Neural crest cell (in vitro differentiated cells): Measurements from ENCODE around the gene SPRN. TPM values are rescaled to one million over a fixed set of nuclear protein-coding genes. Genes with fewer than 3 reads are reported as not detected.
"Not testable (repeated sequence)": the region's sequence is repeated elsewhere in the genome, so short reads cannot be mapped to it uniquely, and the experiment has no call there.

Experiments
- DNase-seq: peaks from one replicate; pipeline ENCODE4 v3.0.0; 2021; ENCODE audit warnings: low read depth, mixed read lengths, low spot score
- H3K27ac Mint-ChIP-seq: one replicate; pipeline ENCODE4 v1.8.0; 2021; ENCODE audit warnings: mild to moderate bottlenecking, mixed read lengths; ENCODE audit not compliant: unreplicated experiment
- H3K27me3 Mint-ChIP-seq: 2 replicates; pipeline ENCODE4 v1.8.0; 2021; ENCODE audit warnings: low read depth, mild to moderate bottlenecking, mixed read lengths
- H3K36me3 Mint-ChIP-seq: 2 replicates; pipeline ENCODE4 v1.8.0; 2021; ENCODE audit warnings: low read depth, mild to moderate bottlenecking, mixed read lengths
- H3K4me1 Mint-ChIP-seq: 2 replicates; pipeline ENCODE4 v1.8.0; 2021; ENCODE audit warnings: mixed read lengths
- H3K4me3 Mint-ChIP-seq: one replicate; pipeline ENCODE4 v1.8.0; 2021; ENCODE audit warnings: mild to moderate bottlenecking, mixed read lengths
- H3K9me3 Mint-ChIP-seq: 2 replicates; pipeline ENCODE4 v1.8.0; 2021; ENCODE audit warnings: mixed read lengths
- total RNA-seq: library from RNA; stranded (reverse); gene quantifications from 2 replicates; pipeline ENCODE4 v1.2.1, GENCODE V29; 2021
- TF ChIP-seq, protein P1 (sequence below): fragments of 200-600 bp; sonication (generic); conservative IDR thresholded peaks from 2 replicates; pipeline ENCODE4 v1.5.0; 2021; ENCODE audit warnings: antibody characterized with exemption, mild to moderate bottlenecking

The SPRN gene
- total RNA-seq, 1 donor from 2014 or later = 0.37 TPM

DNA sequence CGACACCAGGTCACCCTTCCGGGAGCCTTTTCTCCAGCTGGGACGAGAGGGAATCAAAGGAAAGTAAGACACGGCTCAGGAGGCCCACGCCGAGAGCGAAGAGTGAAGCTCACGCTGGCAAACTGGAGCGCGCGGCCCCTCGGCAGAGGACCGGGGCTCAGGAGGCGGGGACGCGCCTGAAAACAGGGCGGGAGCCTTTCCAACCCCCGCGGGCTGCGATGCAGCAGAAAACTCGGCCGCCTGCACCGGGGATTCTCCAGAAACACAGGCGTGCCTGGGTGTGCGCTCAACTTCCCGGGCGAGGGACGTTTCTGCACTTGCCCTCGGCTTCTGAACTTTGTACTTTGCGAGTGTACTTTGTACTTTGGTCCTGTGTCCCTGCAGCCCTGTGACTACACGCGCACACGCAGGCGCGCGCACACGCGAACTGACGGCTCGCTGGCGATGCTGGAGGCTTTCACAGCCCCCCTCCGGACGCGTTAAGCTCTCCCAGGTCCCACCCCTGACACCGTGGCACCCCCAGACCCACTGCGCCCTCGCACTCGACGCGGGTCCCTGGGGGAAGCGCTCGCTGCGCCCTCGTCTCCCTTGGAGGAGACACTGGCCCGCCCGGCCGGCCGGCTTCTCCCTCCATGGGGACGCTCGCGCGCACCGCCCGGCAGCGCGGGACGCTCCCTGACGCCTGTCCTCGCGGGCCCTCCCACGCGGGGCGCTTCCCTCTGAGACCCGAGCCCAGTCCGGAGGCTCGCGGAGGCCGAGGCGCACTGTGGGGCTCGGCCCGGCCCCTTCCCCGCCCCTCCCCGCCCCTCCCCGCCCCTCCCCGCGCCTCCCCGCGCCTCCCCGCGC lies 46.0 kb downstream of the SPRN start:
- no peak overlapping the region for H3K27ac Mint-ChIP-seq
- DNase-seq = peak; percentile 53
- peak overlapping the region; percentile 85 for H3K4me3 Mint-ChIP-seq
- peaks cover 4% of the 10 kb centered on the region for H3K27me3 Mint-ChIP-seq
- H3K4me1 Mint-ChIP-seq = peaks cover 27% of the 10 kb centered on the region
- H3K36me3 Mint-ChIP-seq = no peaks in the 10 kb centered on the region
- TF ChIP-seq, protein P1, sequence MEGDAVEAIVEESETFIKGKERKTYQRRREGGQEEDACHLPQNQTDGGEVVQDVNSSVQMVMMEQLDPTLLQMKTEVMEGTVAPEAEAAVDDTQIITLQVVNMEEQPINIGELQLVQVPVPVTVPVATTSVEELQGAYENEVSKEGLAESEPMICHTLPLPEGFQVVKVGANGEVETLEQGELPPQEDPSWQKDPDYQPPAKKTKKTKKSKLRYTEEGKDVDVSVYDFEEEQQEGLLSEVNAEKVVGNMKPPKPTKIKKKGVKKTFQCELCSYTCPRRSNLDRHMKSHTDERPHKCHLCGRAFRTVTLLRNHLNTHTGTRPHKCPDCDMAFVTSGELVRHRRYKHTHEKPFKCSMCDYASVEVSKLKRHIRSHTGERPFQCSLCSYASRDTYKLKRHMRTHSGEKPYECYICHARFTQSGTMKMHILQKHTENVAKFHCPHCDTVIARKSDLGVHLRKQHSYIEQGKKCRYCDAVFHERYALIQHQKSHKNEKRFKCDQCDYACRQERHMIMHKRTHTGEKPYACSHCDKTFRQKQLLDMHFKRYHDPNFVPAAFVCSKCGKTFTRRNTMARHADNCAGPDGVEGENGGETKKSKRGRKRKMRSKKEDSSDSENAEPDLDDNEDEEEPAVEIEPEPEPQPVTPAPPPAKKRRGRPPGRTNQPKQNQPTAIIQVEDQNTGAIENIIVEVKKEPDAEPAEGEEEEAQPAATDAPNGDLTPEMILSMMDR = no peak
- no peaks in the 10 kb centered on the region for H3K9me3 Mint-ChIP-seq

DNA sequence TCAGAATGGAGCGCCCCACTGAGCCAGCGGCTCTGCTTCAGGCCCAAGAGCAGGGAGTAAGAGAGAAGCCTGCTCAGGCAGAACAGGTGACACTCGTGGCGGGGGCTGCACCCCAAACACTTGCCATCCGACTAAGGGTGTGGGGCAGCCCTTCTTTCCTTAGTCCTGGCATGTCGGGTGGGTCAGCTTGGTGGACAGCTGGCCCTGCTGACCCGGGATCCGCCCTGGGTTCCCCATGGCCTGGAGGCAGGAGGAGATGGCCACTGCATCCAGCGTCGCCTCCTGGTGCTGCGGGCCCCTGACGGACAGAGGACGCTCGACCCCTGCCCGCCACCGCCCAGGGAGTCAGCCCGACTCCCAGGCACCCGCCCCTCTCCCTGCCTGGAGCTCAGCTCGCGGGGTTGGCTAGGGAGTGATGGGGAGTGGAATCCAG lies 46.6 kb downstream of the SPRN start:
- H3K27ac Mint-ChIP-seq = no peak overlapping the region
- no peak for DNase-seq
- no peaks in the 10 kb centered on the region for H3K36me3 Mint-ChIP-seq
- H3K4me1 Mint-ChIP-seq = peaks cover 31% of the 10 kb centered on the region
- no peaks in the 10 kb centered on the region for H3K9me3 Mint-ChIP-seq
- peaks cover 4% of the 10 kb centered on the region for H3K27me3 Mint-ChIP-seq
- TF ChIP-seq, protein P1 = no peak
- H3K4me3 Mint-ChIP-seq = peak overlapping the region; percentile 85

DNA sequence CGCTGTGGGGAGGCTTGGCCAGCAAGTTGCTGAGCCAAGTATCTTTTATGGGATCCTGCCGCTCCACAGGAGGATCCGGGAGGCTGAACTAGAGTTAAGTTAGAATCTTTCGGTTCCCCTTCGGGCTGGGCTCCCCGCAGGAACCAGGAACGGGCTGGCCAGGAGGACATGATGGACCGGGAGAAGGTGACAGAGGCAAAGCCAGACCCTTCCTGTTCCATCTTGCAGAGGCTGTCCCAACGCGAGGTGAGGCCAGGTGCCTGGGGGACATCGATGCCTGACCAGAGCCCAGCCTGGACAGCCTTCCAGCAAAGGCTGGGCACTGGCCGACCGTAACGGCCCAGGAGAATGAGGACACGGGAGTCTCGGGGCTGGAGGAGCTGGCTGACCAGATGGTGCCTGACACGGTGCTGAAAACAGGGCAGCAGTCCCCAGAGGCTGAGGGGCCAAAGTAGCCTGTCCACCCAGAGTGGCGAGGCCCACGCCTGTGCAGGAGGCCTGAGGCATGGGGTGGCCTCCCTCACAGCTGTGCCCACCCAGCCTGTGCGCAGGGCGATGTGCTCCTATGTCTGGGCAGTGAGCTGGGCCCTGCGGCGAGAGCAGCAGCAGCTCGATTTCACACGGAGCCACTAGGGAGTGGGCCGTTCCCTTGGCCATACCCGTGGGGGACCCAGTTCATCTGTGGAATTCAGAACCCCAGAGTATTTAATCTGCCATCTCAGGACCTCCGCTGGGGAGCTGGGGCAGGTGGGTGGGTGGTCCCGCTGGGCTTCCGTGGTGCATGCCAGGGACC lies 47.2 kb downstream of the SPRN start:
- H3K4me1 Mint-ChIP-seq = peaks cover 31% of the 10 kb centered on the region
- H3K9me3 Mint-ChIP-seq = no peaks in the 10 kb centered on the region
- no peaks in the 10 kb centered on the region for H3K36me3 Mint-ChIP-seq
- peak overlapping the region; percentile 72 for H3K4me3 Mint-ChIP-seq
- no peak overlapping the region for H3K27ac Mint-ChIP-seq
- DNase-seq = no peak
- H3K27me3 Mint-ChIP-seq = peaks cover 4% of the 10 kb centered on the region
- TF ChIP-seq, protein P1 = no peak

DNA sequence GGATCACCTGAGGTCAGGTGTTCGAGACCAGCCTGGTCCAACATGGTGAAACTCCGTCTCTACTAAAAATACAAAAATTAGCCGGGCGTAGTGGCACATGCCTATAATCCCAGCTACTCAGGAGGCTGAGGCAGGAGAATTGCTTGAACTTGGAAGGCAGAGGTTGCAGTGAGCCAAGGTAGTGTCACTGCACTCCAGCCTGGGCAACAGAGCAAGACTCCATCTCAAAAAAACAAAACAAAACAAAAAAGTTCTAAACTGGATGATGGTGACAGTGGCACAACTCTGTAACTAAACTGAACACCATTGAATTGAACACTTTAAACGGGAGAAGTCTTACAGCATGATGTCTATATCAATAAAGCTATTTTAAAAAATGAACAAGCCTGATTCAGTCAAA lies 48.2 kb downstream of the SPRN start:
- H3K4me3 Mint-ChIP-seq = peak overlapping the region; percentile 78

DNA sequence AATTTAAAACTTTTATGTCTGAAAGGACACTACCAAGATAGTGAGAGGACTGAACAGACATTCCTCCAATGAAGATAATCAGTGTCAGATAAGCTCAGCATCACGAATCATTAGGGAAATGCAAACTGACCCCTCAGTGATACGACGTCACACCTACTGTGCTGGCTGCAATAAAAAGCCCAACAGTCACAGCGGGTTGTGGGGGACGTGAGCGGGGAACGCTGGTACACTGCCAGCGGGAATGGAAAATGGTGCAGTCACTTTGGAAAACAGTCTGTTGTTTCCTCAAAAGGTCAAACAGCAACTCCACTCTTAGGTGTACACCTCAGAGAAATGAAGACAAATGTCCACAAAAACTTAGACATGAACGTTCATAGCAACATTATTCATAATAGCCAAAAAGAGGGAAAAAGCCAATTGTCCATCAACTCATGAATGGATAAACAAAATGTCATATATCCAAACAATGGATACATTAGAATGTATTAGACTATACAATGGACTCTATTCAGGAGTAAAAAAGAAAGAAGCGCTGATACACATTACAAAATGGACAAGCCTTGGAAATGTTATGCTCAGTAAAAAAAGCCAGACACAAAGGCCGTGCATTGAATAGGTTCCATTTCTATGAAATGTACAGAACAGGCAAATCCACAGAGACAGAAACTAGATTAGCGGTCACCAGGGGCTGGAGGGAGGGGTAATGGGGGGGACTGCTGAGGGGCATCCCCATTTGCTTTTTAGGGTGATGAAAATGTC lies 48.9 kb downstream of the SPRN start:
- no peaks in the 10 kb centered on the region for H3K36me3 Mint-ChIP-seq
- DNase-seq = no peak
- no peak overlapping the region for H3K27ac Mint-ChIP-seq
- TF ChIP-seq, protein P1 = no peak
- peaks cover 4% of the 10 kb centered on the region for H3K27me3 Mint-ChIP-seq
- peak overlapping the region; percentile 64 for H3K4me3 Mint-ChIP-seq
- H3K4me1 Mint-ChIP-seq = peaks cover 28% of the 10 kb centered on the region
- no peaks in the 10 kb centered on the region for H3K9me3 Mint-ChIP-seq

More for the DNA sequence above, 48.2 kb downstream of the SPRN start:
- not testable (repeated sequence) for DNase-seq, H3K27me3 Mint-ChIP-seq, H3K9me3 Mint-ChIP-seq, H3K36me3 Mint-ChIP-seq, H3K27ac Mint-ChIP-seq
- peaks cover 28% of the 10 kb centered on the region for H3K4me1 Mint-ChIP-seq
